Adrenal gland (tissue), 5 donors: ENCODE results near the gene POLR1B.

Experiments used
- CTCF ChIP-seq, 6 experiments: fragments of 450-650 bp in 4 of 6; fragments of 200-600 bp in 2 of 6; sonication (generic) in 1 of 6; IDR thresholded peaks; 1 replicate in 5 of 6; 2 replicates in 1 of 6; pipeline versions ENCODE4 v1.5.1 to v1.8.0; 2016 to 2021; ENCODE audit warnings: antibody characterized with exemption in 6 of 6, mild to moderate bottlenecking in 2 of 6, moderate library complexity in 1 of 6
- POLR2A ChIP-seq, 2 donors: fragments of 450-650 bp; IDR thresholded peaks; one replicate each; pipeline ENCODE4 v1.6.1; 2017; ENCODE audit warnings: antibody characterized with exemption in 2 of 2, mild to moderate bottlenecking in 2 of 2, moderate library complexity in 1 of 2
- donor health status: DM: no; HTN: no; CAD: no.

GRCh38 chr2:112623913-112624777 is 81.9 kb downstream of the POLR1B start:
- TF ChIP-seq POLR2A (IDR thresholded peaks at IDR 0.05) (no peak), CTCF (IDR thresholded peaks at IDR 0.05) (no peak)
